Renal cortex interstitium (tissue), 11 donors: ENCODE data around the gene SLC6A3. TPM values are rescaled to one million over a fixed set of nuclear protein-coding genes. Genes with fewer than 3 reads are reported as not detected.

Experiments
- DNase-seq, 11 donors: peaks; one replicate each; pipeline ENCODE4 v3.0.0-alpha.2; 2013; ENCODE audit warnings: low read depth in 9 of 11, low spot score in 4 of 11; ENCODE audit errors: extremely low read depth in 1 of 11
- polyA plus RNA-seq, 3 donors: library from polyadenylated mRNA; unstranded; fragments of 120-200 nt; gene quantifications; one replicate each; pipeline ENCODE4 v1.2.1, GENCODE V29; 2013; ENCODE audit not compliant: insufficient read length in 3 of 3

Gene SLC6A3
- polyA plus RNA-seq, 3 donors = 0.24 to 0.45 (median 0.31) TPM

DNA sequence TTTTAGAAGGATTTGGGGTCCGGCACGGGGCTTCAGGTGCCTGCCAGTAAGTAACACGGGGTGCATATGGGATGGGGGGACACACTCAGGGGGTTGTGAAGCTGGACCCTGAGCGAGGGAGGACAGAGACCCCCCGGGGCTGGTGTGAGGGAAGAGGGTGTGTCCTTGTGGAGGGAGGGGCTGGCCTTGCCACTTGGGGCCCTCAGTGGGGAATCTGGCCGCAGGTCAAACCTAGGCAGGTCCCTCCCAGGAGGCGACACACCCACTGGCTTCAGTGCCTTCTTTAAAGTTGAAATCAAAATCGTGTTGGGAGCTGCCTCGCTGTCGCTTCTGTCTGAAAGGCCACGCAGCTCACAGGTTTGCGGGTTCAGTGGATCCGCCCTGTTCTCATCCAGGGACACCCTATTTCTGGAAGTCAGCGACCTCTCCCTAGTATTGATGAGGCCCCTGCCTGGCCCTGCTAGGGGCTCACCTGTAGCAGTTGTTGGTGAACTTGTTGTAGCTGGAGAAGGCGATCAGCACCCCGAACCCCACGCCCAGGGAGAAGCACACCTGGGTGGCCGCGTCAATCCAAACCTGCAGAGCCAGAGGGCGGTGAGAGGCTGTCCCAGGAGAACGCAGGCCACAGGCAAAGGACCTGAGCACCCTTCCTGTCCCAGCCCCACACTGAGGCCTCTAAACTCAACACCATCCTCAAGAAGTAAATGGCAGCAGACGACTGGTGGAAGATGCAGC, 29.4 kb downstream of the SLC6A3 start:
- DNase-seq = no peak

DNA sequence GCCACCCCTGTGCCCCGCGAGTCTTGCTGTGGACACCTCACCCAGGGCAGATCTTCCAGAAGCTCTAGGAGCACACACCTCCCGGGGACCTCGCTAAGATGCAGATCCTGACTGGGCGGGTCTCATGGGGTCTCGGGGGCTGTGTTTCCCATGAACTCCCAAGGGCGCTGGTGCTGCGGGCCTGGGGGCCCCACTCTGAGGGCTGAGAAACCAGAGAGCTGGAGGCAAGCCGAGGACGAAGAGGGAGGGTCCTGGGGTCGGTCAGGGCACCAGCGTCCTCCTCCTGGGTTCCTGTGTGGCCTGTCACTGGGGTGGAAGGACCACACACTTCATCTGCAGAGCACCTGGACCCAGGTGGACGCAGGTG, 30.2 kb downstream of the SLC6A3 start:
- DNase-seq = no peak

DNA sequence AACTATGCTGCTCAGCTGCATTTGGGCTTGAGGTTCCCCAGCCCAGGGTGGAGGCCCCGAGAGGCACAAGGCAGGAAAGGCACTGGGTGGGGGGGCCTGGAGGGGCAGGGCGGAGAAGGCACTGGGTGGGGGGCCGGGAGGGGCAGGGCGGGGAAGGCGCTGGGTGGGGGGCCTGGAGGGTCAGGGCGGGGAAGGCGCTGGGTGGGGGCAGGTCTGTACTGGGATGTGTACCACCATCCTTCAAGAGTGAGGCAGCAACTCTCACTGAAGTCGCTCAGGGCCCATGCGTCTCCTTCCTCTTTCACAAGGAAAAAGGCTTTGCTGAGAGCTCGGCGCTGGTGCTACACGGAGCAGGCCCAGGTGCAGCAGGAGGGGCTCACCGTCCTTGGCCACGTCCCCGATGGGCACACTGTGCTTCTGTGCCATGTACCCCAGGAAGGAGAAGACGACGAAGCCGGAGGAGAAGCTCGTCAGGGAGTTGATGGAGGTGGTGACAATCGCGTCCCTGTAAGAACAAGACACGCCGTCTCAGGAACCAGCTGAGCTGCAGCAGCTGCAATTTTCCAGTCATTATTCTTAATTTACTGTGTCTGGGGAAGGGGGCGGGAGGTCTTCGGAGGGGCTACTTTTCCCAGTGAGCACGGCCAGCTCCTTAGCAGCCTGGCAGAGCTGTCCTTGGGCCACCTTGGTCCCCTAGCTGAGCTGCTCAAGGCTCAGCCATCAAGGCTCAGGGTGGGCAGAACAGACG, 30.8 kb downstream of the SLC6A3 start:
- DNase-seq = no peak

DNA sequence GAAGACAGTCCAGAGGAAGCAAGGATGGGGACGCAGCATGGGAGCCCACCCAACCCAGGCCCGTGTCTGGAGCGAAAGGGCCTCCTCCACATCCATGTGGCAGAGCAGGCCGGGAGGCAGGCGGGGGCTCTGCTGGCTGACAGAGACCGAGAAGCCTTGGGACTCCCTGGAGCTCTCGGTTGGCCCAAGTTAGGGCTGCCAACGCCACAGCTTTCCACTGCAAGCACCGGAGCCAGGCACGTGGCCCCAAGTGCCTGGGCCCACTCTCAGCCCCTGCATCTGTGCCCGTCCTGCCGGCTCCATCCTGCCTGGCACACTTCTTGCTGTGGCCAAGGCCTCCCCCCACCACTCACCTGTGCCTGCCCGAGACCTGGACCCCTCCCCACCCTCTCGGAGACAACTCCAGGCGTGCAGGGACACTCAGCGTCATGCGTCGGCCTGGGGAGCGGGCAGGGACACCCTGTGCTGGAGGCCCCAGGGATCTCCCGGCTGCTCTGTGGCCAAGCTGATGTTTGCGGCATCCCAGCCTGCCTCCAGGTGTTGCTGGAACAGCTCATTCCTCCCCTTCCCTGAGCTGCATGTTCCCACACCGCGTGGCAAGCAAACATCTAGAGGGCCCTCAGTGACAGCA, 31.5 kb downstream of the SLC6A3 start:
- DNase-seq = no peak

DNA sequence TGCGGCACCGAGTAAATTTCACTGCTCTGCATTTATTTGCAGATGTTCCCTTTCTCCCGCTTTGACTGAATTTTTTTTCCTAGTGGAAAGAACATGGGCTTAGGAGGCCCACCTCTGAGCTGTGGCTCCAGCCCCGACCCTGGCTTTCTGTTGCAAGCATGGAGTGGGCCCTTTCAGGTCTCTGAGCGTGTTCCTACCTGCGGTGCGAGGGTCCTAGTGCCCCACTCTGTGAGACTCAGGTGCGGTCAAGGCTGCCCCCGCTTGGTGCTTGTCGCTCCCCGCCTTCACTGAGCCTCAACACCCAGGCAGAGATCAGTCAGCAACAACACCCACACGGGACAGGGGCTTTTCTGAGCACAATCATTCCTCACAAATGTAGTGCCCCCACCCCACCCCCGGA, 32.0 kb downstream of the SLC6A3 start:
- DNase-seq = no peak

DNA sequence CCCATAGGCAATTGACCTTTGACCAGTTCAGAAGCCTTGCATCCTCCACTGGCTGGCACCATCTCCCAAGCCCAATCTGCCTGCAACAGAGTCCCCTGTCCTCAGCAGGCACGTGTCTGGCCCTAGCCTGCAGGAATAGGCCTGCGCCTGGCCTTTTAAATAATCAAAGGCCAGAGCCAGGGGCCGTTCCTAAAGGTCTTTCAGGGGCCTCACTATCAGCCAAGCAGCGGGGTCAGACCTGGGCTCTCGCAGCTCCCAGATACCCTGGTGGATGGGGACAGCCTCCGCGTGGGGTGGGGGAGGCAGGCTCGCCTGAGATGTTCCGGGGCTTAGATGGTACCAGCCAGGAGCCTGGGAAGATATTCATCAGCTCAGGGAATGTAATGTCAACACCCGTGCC, 32.6 kb downstream of the SLC6A3 start:
- no peak for DNase-seq

DNA sequence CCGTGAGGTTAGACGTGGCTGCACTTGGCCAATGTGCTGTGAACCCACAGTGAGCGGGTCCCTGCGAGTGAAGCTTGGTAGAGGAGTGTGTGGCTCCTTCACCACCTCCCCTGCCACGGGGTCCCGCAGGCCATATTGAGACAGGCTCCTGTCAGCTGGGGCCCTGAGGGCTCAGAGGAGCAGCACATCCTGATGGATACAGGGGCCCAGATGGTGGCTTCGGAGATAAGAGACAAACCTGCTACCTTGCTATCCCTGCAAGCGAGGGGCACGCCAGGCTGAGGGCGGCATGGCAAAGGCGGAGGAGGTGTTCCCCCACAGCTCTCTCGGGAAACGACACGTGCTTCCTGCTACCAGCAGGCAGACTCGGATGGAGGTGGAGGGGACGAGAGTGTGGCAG, 33.1 kb downstream of the SLC6A3 start:
- DNase-seq = no peak

DNA sequence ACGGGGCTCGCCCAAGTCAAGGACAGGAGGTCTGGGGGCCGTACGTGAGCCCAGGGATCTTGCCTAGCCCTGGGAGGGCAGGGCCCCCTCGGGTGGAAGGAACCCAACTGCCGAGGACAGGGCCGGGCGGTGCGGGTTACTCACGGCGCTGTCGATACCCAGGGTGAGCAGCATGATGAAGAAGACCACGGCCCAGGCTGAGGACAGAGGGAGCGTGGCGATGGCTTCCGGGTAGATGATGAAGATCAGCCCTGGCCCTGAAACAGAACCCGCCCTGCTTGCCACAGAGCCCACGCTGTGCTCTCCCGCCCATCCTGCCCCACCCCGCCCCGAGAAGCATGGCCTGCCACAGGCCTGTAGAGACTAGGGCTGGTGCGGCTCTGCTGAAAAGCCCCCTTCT, 34.1 kb downstream of the SLC6A3 start:
- DNase-seq = no peak

DNA sequence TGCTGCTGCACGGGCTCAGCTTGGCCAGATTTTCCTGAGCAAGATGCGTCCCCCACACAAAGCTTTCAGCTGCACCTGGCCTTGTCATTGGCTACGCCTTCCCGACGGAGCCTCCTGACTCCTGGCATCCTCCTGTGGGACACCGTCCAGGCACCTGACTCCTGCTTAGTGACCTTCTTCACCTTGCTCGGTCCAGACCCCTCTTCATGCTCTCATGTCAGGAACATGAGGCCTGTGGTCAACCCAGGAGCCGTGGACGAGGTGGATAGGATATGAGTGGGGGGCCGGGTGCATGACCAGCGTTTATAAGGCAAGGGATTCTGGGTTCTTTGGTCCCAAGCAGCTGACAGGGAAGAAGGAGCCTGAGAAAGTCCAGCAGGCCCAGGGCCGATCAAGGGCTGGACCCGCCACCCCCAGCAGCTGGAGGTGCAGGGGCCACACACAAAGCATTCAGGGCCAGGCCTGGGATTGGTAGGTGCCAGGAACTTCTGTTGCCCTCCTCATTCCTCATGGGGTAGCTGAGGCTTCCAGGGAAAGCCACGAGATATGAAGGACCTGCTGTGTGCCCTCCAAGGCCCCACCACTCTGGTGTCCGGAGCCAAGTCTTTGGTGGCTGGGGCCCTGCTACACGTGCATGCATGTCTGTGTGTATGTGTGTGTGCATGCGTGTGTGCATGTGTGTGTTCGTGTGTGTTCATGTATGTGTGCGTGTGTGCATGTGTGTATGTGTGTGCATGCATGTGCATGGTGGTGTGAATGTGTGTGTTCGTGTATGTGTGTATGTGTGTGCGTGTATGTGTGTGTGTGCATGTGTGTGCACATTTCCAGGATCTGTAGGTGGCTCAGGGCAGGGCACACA, 34.9 kb downstream of the SLC6A3 start:
- DNase-seq = no peak

DNA sequence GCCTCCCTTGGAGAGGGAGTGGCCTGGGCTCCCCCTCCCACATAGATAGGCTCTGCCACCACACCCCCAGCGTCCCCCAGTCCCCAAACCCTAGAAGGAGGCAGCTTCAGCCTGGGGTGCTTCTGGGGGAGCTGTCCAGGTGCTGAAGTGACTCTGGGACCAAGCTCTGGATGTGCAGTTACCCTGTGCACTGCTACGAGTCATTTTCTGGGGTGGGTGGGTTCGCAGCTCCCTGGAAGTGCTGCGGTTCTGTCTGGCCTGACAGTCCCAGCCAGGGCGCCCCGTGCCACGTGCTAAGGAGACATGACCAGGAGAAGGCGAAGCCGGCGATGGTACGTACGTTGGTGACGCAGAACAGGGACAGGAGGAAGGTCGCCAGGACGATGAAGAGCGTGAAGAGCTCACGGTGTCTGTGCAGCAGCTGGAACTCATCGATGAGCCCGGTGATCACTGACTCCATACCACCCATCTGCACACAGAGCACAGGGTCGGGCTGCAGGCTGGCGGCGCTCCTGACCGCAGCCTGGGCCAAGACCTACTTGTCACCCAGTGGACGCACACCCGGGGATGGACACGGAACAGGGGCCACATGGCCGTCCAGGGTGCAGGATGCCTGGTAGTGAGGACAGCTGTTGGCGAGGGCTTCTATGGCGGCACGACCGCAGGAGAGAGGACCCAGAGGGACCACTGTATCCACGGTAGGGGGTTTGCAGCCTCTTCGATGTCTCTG, 35.7 kb downstream of the SLC6A3 start:
- DNase-seq = peak in 7 of 11 donors; percentile 24 to 52 (median 40)

DNA sequence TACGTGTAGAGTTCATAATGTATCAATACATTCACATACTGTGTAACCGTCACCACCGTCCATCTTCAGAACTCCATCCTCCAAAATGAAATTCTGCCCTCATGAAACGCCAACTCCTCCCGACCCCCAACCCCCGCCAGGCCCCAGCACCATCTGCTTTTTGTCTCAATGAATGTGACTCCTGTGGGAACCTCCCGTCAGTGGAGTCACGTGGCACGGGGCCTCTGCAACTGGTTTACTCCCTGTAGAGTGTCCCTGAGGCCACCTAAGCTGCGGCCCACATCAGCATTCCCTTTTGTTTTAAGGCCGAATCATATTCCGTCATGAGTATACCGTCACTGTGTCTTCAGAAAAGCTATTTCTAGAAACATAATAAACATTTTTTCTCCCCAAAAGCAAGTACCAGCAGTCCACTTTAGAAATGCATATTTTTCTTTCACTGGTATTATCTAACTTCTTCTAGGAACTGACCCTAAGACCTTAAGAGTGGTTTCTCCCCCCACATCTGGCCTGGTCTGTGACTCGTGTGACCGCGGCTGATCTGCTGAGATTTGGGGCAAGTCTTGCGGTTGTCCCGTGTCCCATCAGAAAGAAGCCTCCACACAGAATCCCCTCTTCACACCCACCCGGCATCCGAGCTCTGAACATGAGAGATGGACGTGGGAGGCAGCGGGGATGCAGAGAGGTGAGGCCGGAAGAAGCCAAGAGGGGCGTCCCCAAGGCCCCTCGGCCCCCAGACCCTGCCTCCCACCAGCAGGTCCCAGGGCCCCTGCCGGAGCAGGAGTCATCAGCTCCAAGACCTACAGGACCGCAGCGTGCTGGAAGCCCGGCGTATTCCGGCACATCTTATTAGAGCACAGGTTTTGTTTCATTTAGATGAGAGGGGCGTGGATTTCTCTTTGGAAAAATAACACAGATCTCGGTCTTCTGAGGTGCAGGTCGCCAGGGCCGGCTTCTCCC, 38.3 kb downstream of the SLC6A3 start:
- no peak for DNase-seq

DNA sequence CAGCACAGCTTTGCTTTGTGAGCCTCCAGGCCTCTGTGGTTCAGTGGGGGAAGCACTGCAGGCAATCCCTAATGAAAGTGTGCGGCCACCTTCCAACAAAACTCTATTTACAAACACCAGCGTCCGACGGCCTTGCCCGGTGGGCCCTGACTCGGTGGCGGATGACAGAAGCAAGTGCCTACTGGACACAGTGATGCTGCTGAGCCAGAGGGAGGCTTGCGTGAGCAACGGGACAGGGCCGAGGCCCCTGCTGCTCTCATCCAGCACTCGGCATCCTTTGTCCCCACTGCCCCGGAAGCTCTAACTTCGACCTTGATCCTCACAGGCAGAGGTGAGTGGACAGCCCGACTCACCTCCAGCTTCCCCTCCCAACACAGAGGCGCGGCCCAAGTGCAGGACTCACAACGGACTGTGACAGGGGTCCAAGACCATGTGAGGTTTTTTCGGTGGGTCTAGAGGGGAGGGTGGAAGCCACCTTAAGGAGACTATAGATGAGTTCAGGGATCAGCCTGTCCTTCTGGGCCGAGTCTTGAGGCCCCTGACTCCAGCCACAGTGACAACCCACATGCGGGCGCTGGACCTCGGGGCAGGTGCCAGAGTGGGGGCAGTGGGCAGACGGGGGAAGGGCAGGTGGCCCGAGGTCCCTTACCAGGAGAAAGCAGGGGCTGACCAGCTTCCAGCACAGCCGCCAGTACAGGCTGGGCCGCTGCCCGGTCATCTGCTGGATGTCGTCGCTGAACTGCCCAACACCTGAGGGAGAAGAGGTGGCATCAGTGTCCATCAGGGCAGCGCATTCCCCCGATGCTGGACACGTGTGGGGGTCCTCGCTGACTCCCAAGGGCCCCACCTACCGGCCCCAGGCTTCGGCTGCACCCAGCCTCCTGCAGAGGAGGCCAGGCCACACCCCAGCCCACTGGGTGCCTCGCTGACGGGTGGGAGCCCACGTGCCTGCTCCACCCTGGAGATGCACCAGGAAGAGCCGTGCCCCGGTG, 39.4 kb downstream of the SLC6A3 start:
- no peak for DNase-seq

DNA sequence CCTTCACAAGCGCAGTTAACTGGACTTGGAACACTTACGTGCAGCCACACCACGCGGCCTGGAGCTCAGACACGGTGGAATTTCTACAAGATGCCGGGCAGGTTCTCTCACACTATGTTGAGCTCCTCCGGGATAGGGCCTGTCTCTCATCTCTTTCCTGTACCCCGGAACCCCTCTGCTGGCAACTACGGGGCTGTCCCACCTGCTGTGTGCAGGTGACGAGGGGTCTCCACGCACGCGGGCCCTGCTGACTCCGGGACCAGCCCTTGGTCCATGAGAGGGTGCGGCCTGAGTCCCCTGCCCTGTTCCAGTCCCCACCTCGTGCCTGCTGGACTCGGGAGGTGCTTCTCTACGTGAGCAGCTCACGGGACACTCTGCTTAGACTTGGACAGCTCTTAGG, 40.1 kb downstream of the SLC6A3 start:
- no peak for DNase-seq

DNA sequence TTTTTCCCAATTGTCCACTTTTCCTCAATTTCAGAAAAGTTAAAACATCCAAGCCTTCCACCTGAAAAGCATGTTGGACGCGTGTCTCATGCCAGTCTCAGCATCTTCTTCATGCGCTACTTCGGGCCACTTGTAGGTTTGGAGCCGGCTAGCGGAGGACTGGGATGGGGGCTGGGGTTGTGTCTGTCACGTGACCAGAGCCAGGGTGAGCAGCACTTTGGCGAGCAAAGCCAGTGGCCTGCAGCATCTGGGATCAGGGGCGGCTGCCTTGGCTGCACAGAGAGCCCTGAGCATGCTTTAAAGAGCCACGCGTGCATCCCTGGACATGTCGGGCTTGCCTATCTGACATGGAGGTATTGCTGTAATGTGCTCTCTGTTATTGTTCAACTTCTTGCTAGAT, 41.2 kb downstream of the SLC6A3 start:
- no peak for DNase-seq

DNA sequence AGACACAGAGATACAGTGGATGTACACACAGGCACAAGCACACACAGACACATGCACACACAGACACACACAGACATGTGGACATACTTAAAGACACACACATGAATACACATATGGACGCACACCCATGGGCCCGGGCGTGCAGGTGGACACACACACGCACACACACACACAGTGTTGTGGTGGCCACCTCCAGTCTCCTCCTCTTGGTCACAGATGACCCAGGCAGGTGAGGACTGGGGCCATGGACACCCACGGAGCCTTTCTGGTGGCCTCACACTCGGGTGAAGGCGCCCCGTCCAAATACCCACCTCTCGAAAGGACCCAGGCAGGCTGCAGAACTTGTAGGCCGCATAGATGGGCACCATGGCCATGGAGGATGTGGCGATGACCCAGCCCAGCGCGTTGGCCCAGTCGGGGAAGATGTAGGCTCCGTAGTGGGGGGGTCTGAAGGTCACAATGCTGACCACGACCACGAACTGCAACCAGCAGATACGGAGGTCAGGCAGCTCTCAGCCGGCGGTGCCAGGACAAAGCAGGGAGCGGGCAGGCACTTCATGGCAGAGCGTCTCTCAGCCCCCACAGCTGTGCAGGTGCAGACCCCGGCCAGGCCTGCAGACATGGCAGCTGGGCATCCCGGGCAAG, 42.5 kb downstream of the SLC6A3 start:
- no peak for DNase-seq

DNA sequence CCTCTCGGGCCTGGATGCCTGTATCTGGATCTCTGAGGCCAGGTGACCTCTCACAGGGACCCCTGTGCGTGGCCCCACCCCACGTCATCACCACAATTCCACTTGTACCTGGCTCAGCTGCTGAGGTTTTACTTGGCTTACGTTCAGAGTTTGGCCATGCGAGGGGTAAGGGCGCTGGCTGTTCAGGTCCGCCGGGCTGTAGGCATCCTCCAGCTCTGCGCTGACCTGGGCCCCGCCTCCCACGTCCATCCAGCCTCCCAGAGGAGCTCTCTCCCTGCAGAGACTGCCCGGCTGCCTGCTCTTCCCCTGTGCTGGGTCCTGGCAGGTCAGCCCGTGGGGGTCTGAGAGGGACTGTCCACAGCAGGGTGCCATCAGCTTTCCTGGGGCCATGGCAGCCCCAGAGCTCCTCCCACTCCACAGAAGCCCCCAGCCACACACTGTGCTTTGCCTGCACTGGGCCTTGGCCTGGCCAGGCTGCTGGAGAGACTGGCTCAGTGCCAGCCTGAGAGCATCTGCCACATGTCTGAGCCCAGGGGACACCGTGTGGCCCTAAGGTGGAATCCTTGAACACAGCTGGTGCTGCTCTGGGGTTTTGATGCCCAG, 43.6 kb downstream of the SLC6A3 start:
- no peak for DNase-seq
